HepG2 (cell line): ENCODE measurements around the gene STARD10. TPM values are rescaled to one million over a fixed set of nuclear protein-coding genes. Genes with fewer than 3 reads are reported as not detected.

Source experiments
- ATF5 ChIP-seq: sonication (generic); formaldehyde crosslinking; IDR thresholded peaks from 2 replicates; pipeline ENCODE4 v1.4.0; 2020; ENCODE audit warnings: mild to moderate bottlenecking, low read depth, missing genetic modification reagents
- KIAA2018 ChIP-seq: sonication (generic); formaldehyde crosslinking; IDR thresholded peaks from 2 replicates; pipeline ENCODE4 v1.5.0; 2020; ENCODE audit warnings: mild to moderate bottlenecking, missing genetic modification reagents, borderline replicate concordance
- MXI1 ChIP-seq: IDR thresholded peaks from 3 replicates; pipeline ENCODE4 v1.6.1; 2012; ENCODE audit warnings: low read depth, low read length, inconsistent platforms, borderline replicate concordance
- POLR2AphosphoS5 ChIP-seq: IDR thresholded peaks from 2 replicates; pipeline ENCODE4 v1.6.1; 2012; ENCODE audit warnings: low read depth, low read length
- THAP11 ChIP-seq: IDR thresholded peaks from 2 replicates; pipeline ENCODE4 v1.6.1; 2016; ENCODE audit warnings: missing biosample characterization, missing genetic modification reagents
- WIZ ChIP-seq: sonication (generic); formaldehyde crosslinking; IDR thresholded peaks from 2 replicates; pipeline ENCODE4 v1.5.1; 2020; ENCODE audit warnings: mild to moderate bottlenecking, missing genetic modification reagents
- ZNF143 ChIP-seq: sonication (generic); formaldehyde crosslinking; IDR thresholded peaks from 2 replicates; pipeline ENCODE4 v1.4.0; 2020; ENCODE audit warnings: missing genetic modification reagents
- ZNF503 ChIP-seq: sonication (generic); formaldehyde crosslinking; IDR thresholded peaks from 2 replicates; pipeline ENCODE4 v1.4.0; 2020; ENCODE audit warnings: missing genetic modification reagents
- ZNF567 ChIP-seq: sonication (generic); formaldehyde crosslinking; IDR thresholded peaks from 2 replicates; pipeline ENCODE4 v1.8.1; 2023; ENCODE audit warnings: mild to moderate bottlenecking, missing genetic modification reagents, borderline replicate concordance
- ZNF768 ChIP-seq: sonication (generic); formaldehyde crosslinking; IDR thresholded peaks from 2 replicates; pipeline ENCODE4 v1.4.0; 2020; ENCODE audit warnings: missing genetic modification reagents
- polyA plus RNA-seq, 8 experiments: library from polyadenylated mRNA; depleted of rRNA in 3 of 8; stranded (reverse) in 7 of 8; unstranded in 1 of 8; fragments of >200 nt; fragmentation: Illumina TruSeq in 4 of 8; extraction: Trizol in 4 of 8; gene quantifications; 2 replicates each; pipeline versions ENCODE4 v1.2.1 to v1.2.3, GENCODE V29; 2011 to 2016; ENCODE audit warnings: low read depth in 4 of 8, missing spikeins in 1 of 8, mixed read lengths in 1 of 8; ENCODE audit not compliant: insufficient read depth in 1 of 8
- total RNA-seq, 5 experiments: library from RNA; depleted of rRNA; stranded (reverse); fragments of >200 nt; fragmentation: Illumina TruSeq; extraction: Trizol; gene quantifications; 2 replicates each; pipeline ENCODE4 v1.2.3, GENCODE V29; 2016; ENCODE audit warnings: low read depth in 1 of 5
- TF ChIP-seq, protein P1 (sequence below): sonication (generic); formaldehyde crosslinking; IDR thresholded peaks from 2 replicates; pipeline ENCODE4 v1.4.0; 2020; ENCODE audit warnings: missing genetic modification reagents

Gene STARD10
- total and polyA plus RNA-seq, 2 of the 13 experiments (the other 11 are each of a cell fraction or from before 2014, with no cell fraction given): 260 to 341 TPM

DNA sequence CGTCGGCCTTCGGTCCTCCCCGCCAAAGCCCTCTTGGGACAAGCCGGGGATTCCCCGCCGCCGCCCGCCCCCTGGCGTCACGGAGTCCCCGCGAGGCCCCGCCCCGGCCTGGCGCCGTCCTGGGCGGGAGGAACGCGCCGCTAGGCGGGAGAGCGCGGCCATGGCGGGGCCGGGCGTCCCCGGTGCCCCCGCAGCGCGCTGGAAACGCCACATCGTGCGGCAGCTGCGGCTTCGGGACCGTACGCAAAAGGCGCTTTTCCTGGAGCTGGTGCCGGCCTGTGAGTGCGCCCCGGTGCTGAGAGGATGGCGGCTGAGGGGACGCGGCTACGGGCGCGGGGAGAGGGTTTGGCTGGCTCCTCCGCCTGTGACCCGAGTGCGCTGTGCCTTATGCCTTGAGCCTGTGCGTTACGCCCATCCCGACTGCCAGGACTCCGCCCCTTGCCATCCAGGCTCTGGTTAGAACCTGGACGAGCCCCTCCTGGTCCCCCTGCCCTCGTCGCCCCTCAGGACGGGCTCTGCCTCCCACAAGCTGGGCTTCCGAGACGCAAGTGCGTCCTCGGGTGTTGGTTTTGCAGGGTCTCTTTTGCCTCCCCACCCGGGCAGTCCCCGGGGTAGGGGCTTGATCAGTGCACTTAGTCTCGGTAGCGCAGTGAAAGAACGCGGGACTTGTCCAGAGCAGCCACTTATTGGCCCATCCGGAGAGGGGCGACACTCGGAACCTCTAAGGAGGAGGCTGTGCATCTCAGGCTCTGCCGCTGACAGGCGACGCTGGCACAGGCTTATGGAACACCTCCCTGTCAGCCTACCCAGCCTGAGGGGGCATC lies 20.7 kb upstream of the STARD10 start, which contains the start of gene ATG16L2 (continued):
- TF ChIP-seq THAP11 (CRISPR knock-in tag) (no peak; the same call in none of the 2 replicates), ZNF503 (CRISPR knock-in tag) (no peak), ZNF143 (CRISPR knock-in tag) (no peak), WIZ (CRISPR knock-in tag) (peak; percentile 41; the same call in 1 of the 2 replicates), KIAA2018 (peak; percentile 41; the same call in 1 of the 2 replicates), ZNF768 (peak; percentile 36; the same call in 1 of the 2 replicates), POLR2AphosphoS5 (0 out of 2 replicates have a peak, but pooled peaks have one; percentile 19), MXI1 (0 out of 3 replicates have a peak, but pooled peaks have one; percentile 41), ATF5 (CRISPR knock-in tag) (no peak), ZNF567 (no peak)
- TF ChIP-seq, protein P1, sequence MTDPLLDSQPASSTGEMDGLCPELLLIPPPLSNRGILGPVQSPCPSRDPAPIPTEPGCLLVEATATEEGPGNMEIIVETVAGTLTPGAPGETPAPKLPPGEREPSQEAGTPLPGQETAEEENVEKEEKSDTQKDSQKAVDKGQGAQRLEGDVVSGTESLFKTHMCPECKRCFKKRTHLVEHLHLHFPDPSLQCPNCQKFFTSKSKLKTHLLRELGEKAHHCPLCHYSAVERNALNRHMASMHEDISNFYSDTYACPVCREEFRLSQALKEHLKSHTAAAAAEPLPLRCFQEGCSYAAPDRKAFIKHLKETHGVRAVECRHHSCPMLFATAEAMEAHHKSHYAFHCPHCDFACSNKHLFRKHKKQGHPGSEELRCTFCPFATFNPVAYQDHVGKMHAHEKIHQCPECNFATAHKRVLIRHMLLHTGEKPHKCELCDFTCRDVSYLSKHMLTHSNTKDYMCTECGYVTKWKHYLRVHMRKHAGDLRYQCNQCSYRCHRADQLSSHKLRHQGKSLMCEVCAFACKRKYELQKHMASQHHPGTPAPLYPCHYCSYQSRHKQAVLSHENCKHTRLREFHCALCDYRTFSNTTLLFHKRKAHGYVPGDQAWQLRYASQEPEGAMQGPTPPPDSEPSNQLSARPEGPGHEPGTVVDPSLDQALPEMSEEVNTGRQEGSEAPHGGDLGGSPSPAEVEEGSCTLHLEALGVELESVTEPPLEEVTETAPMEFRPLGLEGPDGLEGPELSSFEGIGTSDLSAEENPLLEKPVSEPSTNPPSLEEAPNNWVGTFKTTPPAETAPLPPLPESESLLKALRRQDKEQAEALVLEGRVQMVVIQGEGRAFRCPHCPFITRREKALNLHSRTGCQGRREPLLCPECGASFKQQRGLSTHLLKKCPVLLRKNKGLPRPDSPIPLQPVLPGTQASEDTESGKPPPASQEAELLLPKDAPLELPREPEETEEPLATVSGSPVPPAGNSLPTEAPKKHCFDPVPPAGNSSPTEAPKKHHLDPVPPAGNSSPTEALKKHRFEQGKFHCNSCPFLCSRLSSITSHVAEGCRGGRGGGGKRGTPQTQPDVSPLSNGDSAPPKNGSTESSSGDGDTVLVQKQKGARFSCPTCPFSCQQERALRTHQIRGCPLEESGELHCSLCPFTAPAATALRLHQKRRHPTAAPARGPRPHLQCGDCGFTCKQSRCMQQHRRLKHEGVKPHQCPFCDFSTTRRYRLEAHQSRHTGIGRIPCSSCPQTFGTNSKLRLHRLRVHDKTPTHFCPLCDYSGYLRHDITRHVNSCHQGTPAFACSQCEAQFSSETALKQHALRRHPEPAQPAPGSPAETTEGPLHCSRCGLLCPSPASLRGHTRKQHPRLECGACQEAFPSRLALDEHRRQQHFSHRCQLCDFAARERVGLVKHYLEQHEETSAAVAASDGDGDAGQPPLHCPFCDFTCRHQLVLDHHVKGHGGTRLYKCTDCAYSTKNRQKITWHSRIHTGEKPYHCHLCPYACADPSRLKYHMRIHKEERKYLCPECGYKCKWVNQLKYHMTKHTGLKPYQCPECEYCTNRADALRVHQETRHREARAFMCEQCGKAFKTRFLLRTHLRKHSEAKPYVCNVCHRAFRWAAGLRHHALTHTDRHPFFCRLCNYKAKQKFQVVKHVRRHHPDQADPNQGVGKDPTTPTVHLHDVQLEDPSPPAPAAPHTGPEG (CRISPR knock-in tag): no peak
